Measurements from ENCODE around the gene DIRAS1.
A peak's percentile ranks its signal among the peaks of the same experiment; 100 is the strongest.

Gene DIRAS1

GRCh38 chr19:2686360-2686759 is 34.8 kb downstream of the DIRAS1 start:
- no peak overlapping the region for H3K4me3 ChIP-seq (ENCODE audit: low read length)
- no peaks in the 10 kb centered on the region for H3K9me3 ChIP-seq (ENCODE audit: control insufficient read depth, insufficient read depth, low read length)
- H3K36me3 ChIP-seq (ENCODE audit: control insufficient read depth, low read length), result peaks cover 46% of the 10 kb centered on the region
- H4K20me1 ChIP-seq (ENCODE audit: control insufficient read depth, insufficient read depth, low read depth, low read length), result no peaks in the 10 kb centered on the region
- H3F3A ChIP-seq (ENCODE audit: control insufficient read depth, insufficient read depth), result peaks cover 11% of the 10 kb centered on the region
- no peaks in the 10 kb centered on the region for H3K27me3 ChIP-seq (ENCODE audit: control insufficient read depth, low read length)
- TF ChIP-seq CTCF (IDR thresholded peaks at IDR 0.05; ENCODE audit: low read depth, low read length, poor library complexity, severe bottlenecking) (no peak), EZH2phosphoT487 (IDR thresholded peaks at IDR 0.05; ENCODE audit: borderline replicate concordance, low read length) (no peak)
- H3K79me2 ChIP-seq (ENCODE audit: control insufficient read depth, low read length), result peaks cover 82% of the 10 kb centered on the region
- H3K4me1 ChIP-seq (ENCODE audit: control insufficient read depth, low read length), result peaks cover 40% of the 10 kb centered on the region
- no peak overlapping the region for H3K4me2 ChIP-seq (ENCODE audit: low read length)
- H3K9me2 ChIP-seq (replicated peaks; ENCODE audit: control insufficient read depth, low read length), result no peaks in the 10 kb centered on the region
- no peak overlapping the region for H3K27ac ChIP-seq (ENCODE audit: low read depth, low read length)

GRCh38 chr19:2685204-2685704 is 35.9 kb downstream of the DIRAS1 start:
- H3K4me1 ChIP-seq (ENCODE audit: control insufficient read depth, low read length), result peaks cover 51% of the 10 kb centered on the region
- H4K20me1 ChIP-seq (ENCODE audit: control insufficient read depth, insufficient read depth, low read depth, low read length), result no peaks in the 10 kb centered on the region
- H3K4me3 ChIP-seq (ENCODE audit: low read length), result no peak overlapping the region
- H3K27ac ChIP-seq (ENCODE audit: low read depth, low read length), result no peak overlapping the region
- peaks cover 75% of the 10 kb centered on the region for H3K79me2 ChIP-seq (ENCODE audit: control insufficient read depth, low read length)
- peaks cover 40% of the 10 kb centered on the region for H3K36me3 ChIP-seq (ENCODE audit: control insufficient read depth, low read length)
- peaks cover 20% of the 10 kb centered on the region for H3F3A ChIP-seq (ENCODE audit: control insufficient read depth, insufficient read depth)
- no peak overlapping the region for H3K4me2 ChIP-seq (ENCODE audit: low read length)
- TF ChIP-seq CTCF (IDR thresholded peaks at IDR 0.05; ENCODE audit: low read depth, low read length, poor library complexity, severe bottlenecking), result no peak
- no peak for TF ChIP-seq EZH2phosphoT487 (IDR thresholded peaks at IDR 0.05; ENCODE audit: borderline replicate concordance, low read length)
- no peaks in the 10 kb centered on the region for H3K9me2 ChIP-seq (replicated peaks; ENCODE audit: control insufficient read depth, low read length)
- H3K9me3 ChIP-seq (ENCODE audit: control insufficient read depth, insufficient read depth, low read length), result no peaks in the 10 kb centered on the region
- no peaks in the 10 kb centered on the region for H3K27me3 ChIP-seq (ENCODE audit: control insufficient read depth, low read length)

GRCh38 chr19:2683430-2684003 is 37.7 kb downstream of the DIRAS1 start:
- peaks cover 44% of the 10 kb centered on the region for H3K36me3 ChIP-seq (ENCODE audit: control insufficient read depth, low read length)

More at GRCh38 chr19:2683430-2684003, 37.7 kb downstream of the DIRAS1 start:
- H3K9me2 ChIP-seq (replicated peaks; ENCODE audit: control insufficient read depth, low read length), result no peaks in the 10 kb centered on the region
- TF ChIP-seq EZH2phosphoT487 (IDR thresholded peaks at IDR 0.05; ENCODE audit: borderline replicate concordance, low read length) (no peak), CTCF (IDR thresholded peaks at IDR 0.05; ENCODE audit: low read depth, low read length, poor library complexity, severe bottlenecking) (no peak)
- H3K27me3 ChIP-seq (ENCODE audit: control insufficient read depth, low read length), result no peaks in the 10 kb centered on the region
- H3F3A ChIP-seq (ENCODE audit: control insufficient read depth, insufficient read depth), result peaks cover 20% of the 10 kb centered on the region
- no peak overlapping the region for H3K4me3 ChIP-seq (ENCODE audit: low read length)
- no peak overlapping the region for H3K4me2 ChIP-seq (ENCODE audit: low read length)
- no peaks in the 10 kb centered on the region for H3K9me3 ChIP-seq (ENCODE audit: control insufficient read depth, insufficient read depth, low read length)
- H3K4me1 ChIP-seq (ENCODE audit: control insufficient read depth, low read length), result peaks cover 67% of the 10 kb centered on the region
- no peaks in the 10 kb centered on the region for H4K20me1 ChIP-seq (ENCODE audit: control insufficient read depth, insufficient read depth, low read depth, low read length)
- H3K79me2 ChIP-seq (ENCODE audit: control insufficient read depth, low read length), result peaks cover 76% of the 10 kb centered on the region
- H3K27ac ChIP-seq (ENCODE audit: low read depth, low read length), result peak overlapping the region; percentile 97
